OCI-M2 (cell line): ENCODE data around the gene VAMP7.
"Not testable (repeated sequence)": the region's sequence is repeated elsewhere in the genome, so short reads cannot be mapped to it uniquely, and the experiment has no call there.

Source experiments
- DNase-seq: peaks from one replicate; lab custom pipeline; 2025; ENCODE audit not compliant: unreplicated experiment; lab: John Stamatoyannopoulos, UW

The VAMP7 gene

GRCh38 chrX:155900765-155901164 lies 19.6 kb downstream of the VAMP7 start:
- no peak for DNase-seq

GRCh38 chrX:155907661-155908060 lies 26.5 kb downstream of the VAMP7 start:
- DNase-seq: not testable (repeated sequence)

GRCh38 chrX:155923200-155923599 lies 42.1 kb downstream of the VAMP7 start:
- no peak for DNase-seq

DNA sequence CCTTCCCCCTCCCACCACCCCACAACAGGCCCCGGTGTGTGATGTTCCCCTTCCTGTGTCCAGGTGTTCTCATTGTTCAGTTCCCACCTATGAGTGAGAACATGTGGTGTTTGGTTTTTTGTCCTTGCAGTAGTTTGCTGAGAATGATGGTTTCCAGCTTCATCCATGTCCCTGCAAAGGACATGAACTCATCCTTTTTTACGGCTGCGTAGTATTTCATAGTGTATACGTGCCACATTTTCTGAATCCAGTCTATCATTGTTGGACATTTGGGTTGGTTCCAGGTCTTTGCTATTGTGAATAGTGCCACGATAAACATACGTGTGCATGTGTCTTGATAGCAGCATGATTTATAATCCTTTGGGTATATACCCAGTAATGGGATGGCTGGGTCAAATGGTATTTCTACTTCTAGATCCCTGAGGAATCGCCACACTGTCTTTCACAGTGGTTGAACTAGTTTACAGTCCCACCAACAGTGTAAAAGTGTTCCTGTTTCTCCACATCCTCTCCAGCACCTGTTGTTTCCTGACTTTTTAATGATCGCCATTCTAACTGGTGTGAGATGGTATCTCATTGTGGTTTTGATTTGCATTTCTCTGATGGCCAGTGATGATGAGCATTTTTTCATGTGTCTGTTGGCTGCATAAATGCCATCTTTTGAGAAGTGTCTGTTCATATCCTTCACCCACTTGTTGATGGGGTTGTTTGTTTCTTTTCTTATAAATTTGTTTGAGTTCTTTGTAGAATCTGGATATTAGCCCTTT lies 49.9 kb downstream of the VAMP7 start:
- DNase-seq: not testable (repeated sequence)

- DNase-seq: no peak
Measured at GRCh38 chrX:155938132-155938531, 57.0 kb downstream of the VAMP7 start.

DNA sequence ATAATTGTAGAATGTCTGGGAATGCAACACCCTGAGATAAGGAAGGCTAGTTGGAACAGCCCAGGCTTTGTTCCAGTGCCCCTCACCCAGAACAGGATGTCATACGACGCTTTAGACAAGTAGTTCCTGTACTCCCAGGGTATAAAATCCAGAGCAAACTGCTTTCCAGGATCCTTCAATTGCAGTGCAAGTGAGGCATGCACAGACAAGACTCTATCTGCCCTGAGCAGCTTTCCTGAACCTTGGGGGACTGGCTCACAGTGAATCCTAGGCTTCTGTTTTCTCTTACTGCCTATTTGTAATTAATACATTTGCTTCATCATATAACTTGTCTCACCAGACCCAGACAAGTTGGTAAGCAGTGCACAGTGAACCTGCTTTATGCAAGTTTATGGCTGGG lies 68.0 kb downstream of the VAMP7 start:
- DNase-seq: no peak

- DNase-seq: no peak
Measured at GRCh38 chrX:155951237-155951789, 70.2 kb downstream of the VAMP7 start.

DNA sequence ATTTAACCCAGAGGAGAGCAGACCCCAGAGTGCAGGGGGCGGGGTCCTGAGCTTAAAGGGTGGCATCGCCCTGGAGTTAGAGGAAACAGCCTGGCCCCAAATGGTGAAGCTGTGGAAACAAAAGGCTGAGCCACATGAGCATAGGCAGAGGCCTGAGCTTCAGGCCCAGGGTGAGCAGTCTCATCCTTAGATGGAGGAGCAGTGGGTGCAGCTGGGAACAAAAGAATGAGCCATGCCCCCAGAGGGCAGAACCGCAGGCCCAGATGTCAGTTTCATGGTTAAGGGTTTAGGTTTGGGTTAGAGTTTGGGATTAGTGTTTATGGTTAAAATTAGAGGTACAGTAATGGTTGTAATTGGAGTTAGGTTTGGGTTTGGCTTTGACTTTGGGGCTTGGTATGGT lies 71.9 kb downstream of the VAMP7 start:
- DNase-seq: no peak

DNA sequence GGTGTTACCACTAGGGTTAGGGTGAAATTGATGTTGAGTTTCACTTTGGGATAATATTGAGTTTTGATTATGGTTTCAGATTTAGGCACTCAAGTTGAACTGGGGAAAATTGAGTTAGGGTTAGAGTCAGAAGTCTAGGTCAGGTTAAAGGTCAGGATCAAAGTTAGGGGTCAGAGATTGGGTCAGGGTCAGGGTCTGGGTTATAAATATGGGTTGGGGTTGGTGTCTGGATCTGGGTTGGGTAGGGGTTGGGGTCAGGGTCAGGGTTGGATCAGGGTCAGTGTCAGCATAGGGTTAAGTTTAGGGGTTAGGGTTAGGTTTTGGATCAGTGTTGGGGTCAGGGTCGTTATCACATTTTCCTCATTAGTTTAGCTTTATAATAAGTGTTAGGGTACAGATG lies 73.6 kb downstream of the VAMP7 start:
- DNase-seq: no peak

DNA sequence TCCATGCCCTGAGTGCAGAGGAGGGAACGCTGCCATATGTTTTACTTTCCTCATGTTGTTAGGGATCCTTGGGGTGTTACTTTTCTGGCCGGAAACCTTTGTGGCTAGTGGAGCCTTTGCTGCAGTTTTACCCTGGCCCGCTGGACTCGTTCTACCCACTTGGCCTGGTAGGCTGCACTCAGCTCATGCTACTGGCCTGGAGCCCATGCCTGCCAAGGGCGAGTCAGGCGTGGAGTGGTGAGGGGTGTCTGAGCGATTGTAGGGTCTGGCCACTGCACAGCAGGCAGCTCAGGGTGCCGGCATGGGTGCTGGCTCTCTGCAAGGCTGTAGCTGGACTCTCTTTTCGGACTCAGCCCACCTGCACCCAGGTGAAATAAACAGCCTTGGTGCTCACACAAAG lies 75.0 kb downstream of the VAMP7 start:
- no peak for DNase-seq

GRCh38 chrX:155956649-155957048 lies 75.5 kb downstream of the VAMP7 start:
- no peak for DNase-seq

GRCh38 chrX:155957843-155958242 lies 76.7 kb downstream of the VAMP7 start:
- no peak for DNase-seq

DNA sequence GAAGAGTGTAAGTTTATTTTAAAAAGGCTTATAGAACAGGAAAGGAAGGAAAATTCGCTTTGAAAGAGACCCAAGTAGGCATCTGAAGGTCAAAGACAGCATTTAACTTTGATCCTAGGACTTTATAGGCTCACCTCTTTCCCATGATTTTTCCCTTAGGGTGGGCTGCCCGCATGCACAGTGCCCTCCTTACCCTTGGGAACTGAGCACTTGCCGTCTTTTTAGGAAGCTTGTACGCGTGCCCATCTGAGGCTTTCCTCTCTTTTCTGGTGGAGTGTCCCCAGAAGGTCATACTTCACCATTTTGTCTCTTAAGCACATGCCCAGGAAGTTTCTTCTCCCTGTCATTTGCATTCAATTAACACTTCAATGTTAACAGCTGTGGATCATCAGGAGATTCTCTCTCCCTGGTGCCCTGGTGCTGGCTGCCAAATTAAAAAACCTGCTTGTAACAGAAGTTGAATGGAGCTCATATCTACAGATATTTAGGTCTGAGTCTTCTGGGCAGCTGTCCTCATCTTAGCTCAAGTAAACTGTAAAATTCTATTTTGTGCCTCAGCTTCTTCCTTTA lies 78.0 kb downstream of the VAMP7 start:
- no peak for DNase-seq

GRCh38 chrX:155962906-155963305 lies 81.8 kb downstream of the VAMP7 start:
- no peak for DNase-seq

GRCh38 chrX:155966876-155967275 lies 85.7 kb downstream of the VAMP7 start:
- DNase-seq: no peak

- DNase-seq: no peak
Measured at GRCh38 chrX:155967653-155968325, 86.6 kb downstream of the VAMP7 start.

- no peak for DNase-seq
Measured at GRCh38 chrX:155968326-155968661, 87.1 kb downstream of the VAMP7 start.

DNA sequence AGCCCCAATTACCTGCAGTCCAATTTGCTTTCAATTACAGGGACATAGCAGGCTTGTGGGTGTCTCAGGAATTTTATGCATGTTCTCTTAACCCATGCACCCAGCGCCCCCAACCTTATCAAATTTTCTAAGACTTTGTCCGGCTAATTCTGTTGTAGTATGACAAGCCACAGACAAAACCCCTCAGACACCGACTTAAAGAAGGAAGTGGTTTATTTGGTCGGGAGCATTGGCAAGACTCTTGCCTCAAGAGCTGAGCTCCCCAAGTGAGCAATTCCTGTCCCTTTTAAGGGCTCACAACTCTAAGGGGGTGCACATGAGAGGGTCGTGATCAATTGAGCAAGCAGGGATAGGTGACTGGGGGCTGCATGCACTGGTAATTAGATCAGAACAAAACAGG lies 87.6 kb downstream of the VAMP7 start:
- no peak for DNase-seq

DNA sequence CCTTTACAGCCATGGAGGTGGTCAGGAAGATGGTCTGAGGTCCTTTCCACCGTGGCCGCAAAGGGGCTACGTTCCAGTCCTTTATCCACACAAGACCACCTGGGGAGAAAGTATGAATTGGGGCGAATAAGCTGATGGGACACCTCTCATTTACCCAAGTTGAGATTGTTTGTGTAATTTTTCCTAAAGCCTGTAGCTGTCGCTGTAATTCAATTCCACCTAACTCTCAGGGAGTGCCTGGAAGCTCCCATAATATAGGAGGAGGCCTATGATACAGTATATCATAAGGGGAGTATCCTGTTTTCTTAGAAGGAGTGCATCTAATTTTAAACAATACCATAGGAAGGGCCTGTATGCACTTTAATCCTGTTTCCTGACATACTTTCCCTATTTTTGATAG lies 90.5 kb downstream of the VAMP7 start:
- not testable (repeated sequence) for DNase-seq

DNA sequence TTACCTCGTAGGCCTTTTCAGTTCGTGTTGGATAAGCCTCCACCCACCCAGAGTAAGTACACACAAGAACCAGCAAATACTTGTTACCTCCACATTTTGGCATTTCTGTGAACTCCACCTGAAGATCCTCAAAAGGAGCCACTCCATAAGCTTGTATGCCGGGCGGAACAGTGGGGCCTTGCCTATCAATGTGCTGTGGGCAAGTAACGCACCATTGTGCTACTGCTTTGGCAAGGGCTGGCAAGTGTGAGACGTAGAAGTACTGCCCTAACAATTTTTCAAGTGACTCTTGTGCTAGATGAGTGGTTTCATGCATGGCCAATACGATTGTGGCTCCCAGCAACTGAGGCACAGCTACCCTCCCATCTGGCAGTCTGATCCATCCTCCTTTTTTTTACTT lies 91.1 kb downstream of the VAMP7 start:
- DNase-seq: not testable (repeated sequence)

DNA sequence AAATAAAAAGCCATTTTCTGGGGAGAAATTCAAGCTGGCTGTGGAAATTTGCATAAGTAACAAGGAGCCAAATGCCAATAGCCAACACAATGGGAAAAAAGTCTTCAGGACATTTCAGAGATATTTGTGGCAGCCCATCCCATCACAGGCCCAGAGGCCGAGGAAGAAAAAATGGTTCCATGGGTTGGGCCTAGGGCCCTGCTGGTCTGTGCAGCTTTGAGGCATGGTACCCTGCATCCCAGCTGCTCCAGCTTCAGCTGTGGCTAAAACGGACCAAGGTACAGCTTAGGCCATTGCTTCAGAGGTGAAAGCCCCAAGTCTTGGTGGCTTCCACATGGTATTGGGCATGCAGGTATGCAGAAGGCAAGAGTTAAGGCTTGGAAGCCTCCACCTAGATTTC lies 102.2 kb downstream of the VAMP7 start:
- DNase-seq: no peak

DNA sequence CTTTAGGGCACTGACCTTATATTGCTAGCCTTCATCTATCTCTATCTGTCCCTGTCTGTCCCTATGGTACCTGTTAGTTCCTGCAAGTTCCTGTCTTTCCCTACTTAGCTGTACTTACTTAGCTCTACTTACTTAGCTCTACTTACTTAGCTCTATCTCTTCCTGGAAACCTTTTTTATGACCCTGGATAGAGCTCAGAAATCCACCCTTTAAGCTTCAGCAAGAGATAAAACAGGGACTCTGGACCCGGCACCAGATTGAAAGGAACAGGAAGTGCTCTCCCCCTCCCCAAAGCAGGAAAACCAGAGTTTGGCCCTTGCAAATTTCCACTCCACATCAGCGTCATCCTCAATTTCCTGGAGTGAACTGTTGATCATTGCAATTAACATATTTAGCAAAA lies 104.1 kb downstream of the VAMP7 start:
- DNase-seq: no peak
